ENCODE results near the gene SEC24B. TPM values are rescaled to one million over a fixed set of nuclear protein-coding genes. Genes with fewer than 3 reads are reported as not detected.
"Not testable (repeated sequence)": the region's sequence is repeated elsewhere in the genome, so short reads cannot be mapped to it uniquely, and the experiment has no call there.

The SEC24B gene
- total RNA-seq, 1 donor from 2014 or later, result 40.3 TPM

DNA sequence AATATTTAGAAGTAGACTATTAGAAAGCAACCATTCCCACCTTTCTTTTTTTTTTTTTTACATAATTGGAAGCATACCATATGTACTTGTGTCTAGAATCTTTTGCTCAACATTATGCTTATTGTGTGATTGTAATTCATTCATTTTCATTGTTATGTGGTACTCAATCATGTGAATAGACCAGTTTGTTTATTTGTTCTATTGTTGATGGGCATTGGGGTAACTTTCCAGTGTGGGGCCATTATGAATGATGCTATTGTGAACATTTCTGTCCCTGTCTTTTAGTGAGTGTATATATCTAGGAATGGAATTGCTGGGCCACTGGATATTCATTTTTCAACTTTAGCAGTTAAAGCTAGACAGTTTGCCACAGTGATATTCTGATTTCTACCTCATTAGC, 63.9 kb downstream of the SEC24B start:
- TF ChIP-seq, protein P1, sequence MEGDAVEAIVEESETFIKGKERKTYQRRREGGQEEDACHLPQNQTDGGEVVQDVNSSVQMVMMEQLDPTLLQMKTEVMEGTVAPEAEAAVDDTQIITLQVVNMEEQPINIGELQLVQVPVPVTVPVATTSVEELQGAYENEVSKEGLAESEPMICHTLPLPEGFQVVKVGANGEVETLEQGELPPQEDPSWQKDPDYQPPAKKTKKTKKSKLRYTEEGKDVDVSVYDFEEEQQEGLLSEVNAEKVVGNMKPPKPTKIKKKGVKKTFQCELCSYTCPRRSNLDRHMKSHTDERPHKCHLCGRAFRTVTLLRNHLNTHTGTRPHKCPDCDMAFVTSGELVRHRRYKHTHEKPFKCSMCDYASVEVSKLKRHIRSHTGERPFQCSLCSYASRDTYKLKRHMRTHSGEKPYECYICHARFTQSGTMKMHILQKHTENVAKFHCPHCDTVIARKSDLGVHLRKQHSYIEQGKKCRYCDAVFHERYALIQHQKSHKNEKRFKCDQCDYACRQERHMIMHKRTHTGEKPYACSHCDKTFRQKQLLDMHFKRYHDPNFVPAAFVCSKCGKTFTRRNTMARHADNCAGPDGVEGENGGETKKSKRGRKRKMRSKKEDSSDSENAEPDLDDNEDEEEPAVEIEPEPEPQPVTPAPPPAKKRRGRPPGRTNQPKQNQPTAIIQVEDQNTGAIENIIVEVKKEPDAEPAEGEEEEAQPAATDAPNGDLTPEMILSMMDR (IDR thresholded peaks at IDR 0.05; ENCODE audit: unreplicated experiment), result no peak
- DNase-seq (ENCODE audit: low spot score, unreplicated experiment), result no peak
- Mint-ChIP-seq H3K36me3 (ENCODE audit: insufficient read depth) (peaks cover 33% of the 10 kb centered on the region), H3K4me1 (ENCODE audit: low read depth) (peaks cover 2% of the 10 kb centered on the region), H3K9me3 (ENCODE audit: low read depth) (no peaks in the 10 kb centered on the region), H3K27me3 (no peaks in the 10 kb centered on the region), H3K27ac (no peak overlapping the region), H3K4me3 (ENCODE audit: low read depth) (no peak overlapping the region)

DNA sequence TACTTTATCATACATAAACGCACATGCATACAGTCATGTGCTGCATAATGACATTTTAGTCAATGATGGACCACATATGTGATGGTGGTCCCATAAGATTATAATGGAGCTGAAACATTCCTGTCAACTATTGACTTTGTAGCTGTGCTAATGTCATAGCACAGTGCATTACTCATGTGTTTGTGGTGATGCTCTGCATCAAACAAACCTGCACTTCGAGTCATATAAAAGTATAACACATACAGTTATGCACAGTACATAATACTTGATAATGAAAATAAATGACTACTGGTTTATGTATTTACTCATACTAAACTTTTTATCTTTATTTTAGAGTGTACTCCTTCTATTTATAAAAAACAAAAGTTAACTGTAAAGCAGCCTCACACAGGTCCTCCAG, 65.9 kb downstream of the SEC24B start:
- Mint-ChIP-seq H3K4me1 (ENCODE audit: low read depth) (peaks cover 2% of the 10 kb centered on the region), H3K36me3 (ENCODE audit: insufficient read depth) (peaks cover 38% of the 10 kb centered on the region), H3K27me3 (no peaks in the 10 kb centered on the region), H3K27ac (no peak overlapping the region), H3K9me3 (ENCODE audit: low read depth) (no peaks in the 10 kb centered on the region), H3K4me3 (ENCODE audit: low read depth) (no peak overlapping the region)
- TF ChIP-seq, protein P1 (IDR thresholded peaks at IDR 0.05; ENCODE audit: unreplicated experiment), result no peak
- no peak for DNase-seq (ENCODE audit: low spot score, unreplicated experiment)

DNA sequence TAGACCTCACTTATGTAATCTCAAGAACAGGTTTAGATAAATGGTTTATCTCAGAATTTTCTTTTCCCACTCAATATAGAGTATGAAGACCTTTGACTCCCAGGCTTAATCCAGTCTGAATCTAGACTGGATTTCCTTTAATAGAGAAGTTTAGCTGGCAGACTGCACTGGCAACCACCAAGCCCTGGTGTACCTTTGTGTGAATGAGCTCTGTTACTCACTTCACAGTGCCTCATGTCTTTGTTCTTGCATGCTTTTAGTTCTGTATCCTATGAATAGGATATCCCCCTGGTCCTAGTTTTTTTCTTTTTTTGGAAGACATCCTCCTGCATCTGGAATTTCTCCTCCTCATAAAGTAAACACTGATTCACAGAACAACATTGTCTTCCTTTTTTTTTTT, 73.3 kb downstream of the SEC24B start:
- Mint-ChIP-seq H3K4me3 (ENCODE audit: low read depth) (no peak overlapping the region), H3K36me3 (ENCODE audit: insufficient read depth) (peaks cover 35% of the 10 kb centered on the region), H3K27me3 (no peaks in the 10 kb centered on the region), H3K27ac (no peak overlapping the region), H3K4me1 (ENCODE audit: low read depth) (no peaks in the 10 kb centered on the region), H3K9me3 (ENCODE audit: low read depth) (no peaks in the 10 kb centered on the region)
- DNase-seq (ENCODE audit: low spot score, unreplicated experiment), result no peak
- TF ChIP-seq, protein P1 (IDR thresholded peaks at IDR 0.05; ENCODE audit: unreplicated experiment), result no peak

DNA sequence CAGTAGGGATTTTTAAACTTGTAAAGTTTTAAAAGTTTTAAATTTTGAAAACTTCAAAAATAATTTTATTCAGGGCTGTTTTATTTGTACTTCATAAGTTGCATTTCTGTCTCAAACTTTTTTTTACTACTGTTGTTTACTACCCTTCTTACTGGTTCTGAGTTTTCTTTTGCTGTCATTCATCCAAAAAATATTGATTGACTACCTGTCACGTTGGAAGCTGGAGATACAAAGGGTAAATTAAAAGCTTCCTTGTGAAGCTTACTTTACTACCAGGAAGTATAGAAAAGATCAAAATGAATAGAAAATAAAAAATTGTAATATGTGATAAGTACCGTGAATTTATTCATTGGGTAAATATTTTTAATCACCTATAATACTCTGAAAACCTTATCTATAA, 77.1 kb downstream of the SEC24B start:
- Mint-ChIP-seq H3K27me3 (no peaks in the 10 kb centered on the region), H3K36me3 (ENCODE audit: insufficient read depth) (peaks cover 33% of the 10 kb centered on the region), H3K27ac (no peak overlapping the region), H3K4me1 (ENCODE audit: low read depth) (no peaks in the 10 kb centered on the region), H3K9me3 (ENCODE audit: low read depth) (no peaks in the 10 kb centered on the region), H3K4me3 (ENCODE audit: low read depth) (no peak overlapping the region)
- TF ChIP-seq, protein P1 (IDR thresholded peaks at IDR 0.05; ENCODE audit: unreplicated experiment), result no peak
- no peak for DNase-seq (ENCODE audit: low spot score, unreplicated experiment)

DNA sequence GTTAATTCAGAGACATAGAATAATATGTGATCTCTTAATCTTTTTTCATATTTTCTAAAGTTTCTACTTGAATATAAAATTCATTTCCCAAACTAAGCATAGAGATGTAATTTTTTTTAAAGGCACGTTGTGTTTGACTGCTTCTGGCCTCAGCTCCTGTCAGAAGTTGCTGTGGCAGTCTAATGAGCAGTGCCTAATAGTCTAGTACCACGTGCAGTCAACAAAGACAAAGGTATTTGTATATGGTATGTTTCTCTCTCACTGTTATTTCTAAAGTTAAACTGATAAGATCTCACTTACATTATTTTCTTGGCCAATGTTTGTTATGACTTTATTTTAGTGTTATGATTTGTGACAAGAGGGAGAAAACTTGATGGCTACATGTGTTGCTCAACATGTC, 77.8 kb downstream of the SEC24B start:
- Mint-ChIP-seq H3K27me3 (no peaks in the 10 kb centered on the region), H3K4me1 (ENCODE audit: low read depth) (no peaks in the 10 kb centered on the region)

DNA sequence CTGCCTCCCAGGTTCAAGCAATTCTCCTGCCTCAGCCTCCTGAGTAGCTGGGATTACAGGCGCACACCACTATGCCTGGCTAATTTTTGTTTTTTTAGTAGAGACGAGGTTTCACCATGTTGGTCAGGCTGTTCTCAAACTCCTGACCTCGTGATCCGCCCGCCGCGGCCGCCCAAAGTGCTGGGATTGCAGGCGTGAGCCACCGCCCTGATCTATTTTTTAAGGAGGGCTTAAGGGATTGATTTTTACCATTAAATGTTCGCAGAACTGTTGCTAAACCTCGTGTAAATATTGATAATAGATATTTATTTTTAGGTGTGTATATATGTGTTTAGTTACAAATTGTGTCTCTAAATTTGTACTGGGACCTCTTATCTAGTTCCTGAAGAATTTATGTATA, 79.8 kb downstream of the SEC24B start:
- H3K9me3 Mint-ChIP-seq (ENCODE audit: low read depth); H3K4me3 Mint-ChIP-seq (ENCODE audit: low read depth); H3K27me3 Mint-ChIP-seq; H3K27ac Mint-ChIP-seq; H3K4me1 Mint-ChIP-seq (ENCODE audit: low read depth); DNase-seq (ENCODE audit: low spot score, unreplicated experiment): not testable (repeated sequence)
- peaks cover 37% of the 10 kb centered on the region for H3K36me3 Mint-ChIP-seq (ENCODE audit: insufficient read depth)

More for the DNA sequence above, 77.8 kb downstream of the SEC24B start:
- TF ChIP-seq, protein P1 (IDR thresholded peaks at IDR 0.05; ENCODE audit: unreplicated experiment), result no peak
- no peaks in the 10 kb centered on the region for H3K9me3 Mint-ChIP-seq (ENCODE audit: low read depth)
- no peak overlapping the region for H3K4me3 Mint-ChIP-seq (ENCODE audit: low read depth)
- no peak overlapping the region for H3K27ac Mint-ChIP-seq
- peaks cover 33% of the 10 kb centered on the region for H3K36me3 Mint-ChIP-seq (ENCODE audit: insufficient read depth)
- no peak for DNase-seq (ENCODE audit: low spot score, unreplicated experiment)

Data from progenitor cell of endocrine pancreas (in vitro differentiated cells).